ENCODE measurements around the gene SLC28A3. TPM values are rescaled to one million over a fixed set of nuclear protein-coding genes. Genes with fewer than 3 reads are reported as not detected.

SLC28A3 gene
- total RNA-seq, 2 experiments from 2014 or later: 0.23 to 0.31 TPM

DNA sequence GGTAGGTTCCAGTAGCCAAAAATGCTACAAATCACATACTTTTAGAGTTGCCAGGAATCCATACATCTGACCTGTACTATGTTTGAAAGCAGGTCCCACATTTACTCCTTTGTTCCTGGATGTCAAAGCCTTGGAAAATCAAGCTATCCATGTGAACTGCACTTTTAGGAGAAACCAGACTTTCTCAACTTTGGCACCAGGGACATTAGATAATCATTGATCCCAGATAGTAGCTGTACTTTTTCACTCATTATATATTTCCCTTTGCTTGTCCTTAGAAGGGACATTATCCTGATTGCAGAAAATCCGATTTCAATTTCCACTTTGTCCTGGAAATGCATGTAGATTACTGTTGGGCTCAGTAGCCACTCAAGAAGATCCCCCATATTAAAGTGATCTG lies 44.1 kb upstream of the SLC28A3 start:
- no peak overlapping the region for H3K4me3 Mint-ChIP-seq
- no peaks in the 10 kb centered on the region for H3K36me3 Mint-ChIP-seq (ENCODE audit: low read depth)
- H3K27ac Mint-ChIP-seq: no peak overlapping the region
- H3K4me1 Mint-ChIP-seq (ENCODE audit: low read depth): no peaks in the 10 kb centered on the region
- no peaks in the 10 kb centered on the region for H3K9me3 Mint-ChIP-seq
- POLR2A ChIA-PET: no interaction called here
- intact Hi-C loops (cut with micrococcal nuclease): no loop called here
- CTCF ChIA-PET: interaction anchor here (6.6 kb wide), 1 partner anchor 12 kb away, joined by 47 read pairs; no protein-coding TSS in a partner anchor
- H3K27me3 Mint-ChIP-seq: peaks cover 4% of the 10 kb centered on the region
- TF ChIP-seq, protein P1, sequence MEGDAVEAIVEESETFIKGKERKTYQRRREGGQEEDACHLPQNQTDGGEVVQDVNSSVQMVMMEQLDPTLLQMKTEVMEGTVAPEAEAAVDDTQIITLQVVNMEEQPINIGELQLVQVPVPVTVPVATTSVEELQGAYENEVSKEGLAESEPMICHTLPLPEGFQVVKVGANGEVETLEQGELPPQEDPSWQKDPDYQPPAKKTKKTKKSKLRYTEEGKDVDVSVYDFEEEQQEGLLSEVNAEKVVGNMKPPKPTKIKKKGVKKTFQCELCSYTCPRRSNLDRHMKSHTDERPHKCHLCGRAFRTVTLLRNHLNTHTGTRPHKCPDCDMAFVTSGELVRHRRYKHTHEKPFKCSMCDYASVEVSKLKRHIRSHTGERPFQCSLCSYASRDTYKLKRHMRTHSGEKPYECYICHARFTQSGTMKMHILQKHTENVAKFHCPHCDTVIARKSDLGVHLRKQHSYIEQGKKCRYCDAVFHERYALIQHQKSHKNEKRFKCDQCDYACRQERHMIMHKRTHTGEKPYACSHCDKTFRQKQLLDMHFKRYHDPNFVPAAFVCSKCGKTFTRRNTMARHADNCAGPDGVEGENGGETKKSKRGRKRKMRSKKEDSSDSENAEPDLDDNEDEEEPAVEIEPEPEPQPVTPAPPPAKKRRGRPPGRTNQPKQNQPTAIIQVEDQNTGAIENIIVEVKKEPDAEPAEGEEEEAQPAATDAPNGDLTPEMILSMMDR (IDR thresholded peaks at IDR 0.05): no peak
- ATAC-seq: no peak
- DNase-seq: no peak

DNA sequence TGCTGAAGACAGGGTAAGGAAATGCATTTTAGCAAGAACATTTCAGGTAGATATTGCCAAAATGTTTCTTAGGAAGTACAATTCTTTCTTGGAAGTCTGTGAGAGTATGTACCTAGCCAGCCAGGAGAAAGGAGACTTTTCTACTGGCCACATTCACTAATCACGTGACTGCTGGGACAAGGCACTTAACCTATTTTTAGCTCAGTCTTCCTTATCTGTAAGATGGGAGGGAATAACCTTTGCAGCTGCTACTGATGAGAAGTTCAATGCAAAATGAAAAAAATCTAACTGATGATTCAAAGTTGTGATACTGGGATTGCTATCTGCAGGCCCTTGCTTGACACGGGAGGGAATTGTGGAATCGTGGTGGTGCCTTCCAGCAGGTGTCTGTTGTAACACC lies 42.6 kb upstream of the SLC28A3 start:
- intact Hi-C loops (cut with micrococcal nuclease): no loop called here
- TF ChIP-seq, protein P1 (IDR thresholded peaks at IDR 0.05): no peak

DNA sequence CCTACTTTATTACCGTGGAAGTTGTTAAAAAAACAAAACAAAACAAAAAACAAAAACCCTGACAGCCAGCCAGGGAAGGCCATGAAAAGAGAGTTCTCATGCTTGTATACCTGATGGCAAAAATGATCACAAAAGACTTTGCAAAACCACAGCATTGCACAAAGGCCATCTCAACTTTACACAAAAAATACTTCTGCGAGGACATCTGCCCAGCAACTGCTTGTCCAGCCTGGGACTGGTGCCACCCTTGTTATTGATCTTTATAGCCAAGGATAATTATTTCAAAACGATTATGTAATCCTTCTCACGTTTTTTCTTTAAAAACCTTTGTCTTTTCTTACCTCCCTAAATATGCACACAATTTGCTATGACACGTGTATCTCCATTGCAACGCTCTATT lies 42.2 kb upstream of the SLC28A3 start:
- no peak for DNase-seq
- ChIA-PET CTCF (interaction anchor here (6.6 kb wide), 1 partner anchor 14 kb away, joined by 47 read pairs; no protein-coding TSS in a partner anchor), POLR2A (no interaction called here)
- peaks cover 4% of the 10 kb centered on the region for H3K27me3 Mint-ChIP-seq
- intact Hi-C loops (cut with micrococcal nuclease): no loop called here
- no peak overlapping the region for H3K4me3 Mint-ChIP-seq
- H3K27ac Mint-ChIP-seq: no peak overlapping the region
- H3K36me3 Mint-ChIP-seq (ENCODE audit: low read depth): no peaks in the 10 kb centered on the region
- H3K4me1 Mint-ChIP-seq (ENCODE audit: low read depth): no peaks in the 10 kb centered on the region
- ATAC-seq: no peak
- TF ChIP-seq, protein P1 (IDR thresholded peaks at IDR 0.05): no peak
- no peaks in the 10 kb centered on the region for H3K9me3 Mint-ChIP-seq

More for the DNA sequence above, 42.6 kb upstream of the SLC28A3 start:
- no peak for DNase-seq
- ATAC-seq: no peak
- no peaks in the 10 kb centered on the region for H3K4me1 Mint-ChIP-seq (ENCODE audit: low read depth)
- peaks cover 4% of the 10 kb centered on the region for H3K27me3 Mint-ChIP-seq
- no peak overlapping the region for H3K27ac Mint-ChIP-seq
- POLR2A ChIA-PET: no interaction called here
- CTCF ChIA-PET: interaction anchor here (6.6 kb wide), 1 partner anchor 14 kb away, joined by 47 read pairs; no protein-coding TSS in a partner anchor
- no peaks in the 10 kb centered on the region for H3K9me3 Mint-ChIP-seq
- H3K4me3 Mint-ChIP-seq: no peak overlapping the region
- no peaks in the 10 kb centered on the region for H3K36me3 Mint-ChIP-seq (ENCODE audit: low read depth)

DNA sequence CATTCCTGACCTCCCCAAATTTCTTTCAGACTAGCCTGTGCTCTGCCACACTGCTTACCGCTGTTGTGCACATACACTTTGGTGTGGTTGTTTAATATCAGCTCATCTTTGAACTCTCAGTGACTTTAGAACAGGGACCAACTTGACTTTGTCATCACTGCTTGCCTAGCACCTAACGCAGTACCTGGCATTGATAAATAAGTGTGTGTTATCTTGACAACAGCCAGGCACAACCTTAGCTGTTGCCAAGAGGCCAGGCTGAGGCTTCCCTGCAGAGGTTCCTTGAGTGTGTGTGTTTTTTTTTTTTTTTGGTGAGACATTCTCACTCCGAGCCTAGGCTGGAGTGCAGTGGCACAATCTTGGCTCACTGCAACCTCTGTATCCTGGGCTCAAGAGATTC lies 41.0 kb upstream of the SLC28A3 start:
- ChIA-PET POLR2A (interaction anchor here (0.6 kb wide), 1 partner anchor 75 kb away, joined by 3 read pairs; no protein-coding TSS in a partner anchor), CTCF (no interaction called here)
- intact Hi-C loops (cut with micrococcal nuclease): no loop called here
- H3K9me3 Mint-ChIP-seq: no peaks in the 10 kb centered on the region
- TF ChIP-seq, protein P1 (IDR thresholded peaks at IDR 0.05): no peak
- no peak overlapping the region for H3K4me3 Mint-ChIP-seq
- peaks cover 7% of the 10 kb centered on the region for H3K27me3 Mint-ChIP-seq
- no peaks in the 10 kb centered on the region for H3K36me3 Mint-ChIP-seq (ENCODE audit: low read depth)
- H3K27ac Mint-ChIP-seq: no peak overlapping the region
- no peaks in the 10 kb centered on the region for H3K4me1 Mint-ChIP-seq (ENCODE audit: low read depth)
- no peak for DNase-seq
- no peak for ATAC-seq

DNA sequence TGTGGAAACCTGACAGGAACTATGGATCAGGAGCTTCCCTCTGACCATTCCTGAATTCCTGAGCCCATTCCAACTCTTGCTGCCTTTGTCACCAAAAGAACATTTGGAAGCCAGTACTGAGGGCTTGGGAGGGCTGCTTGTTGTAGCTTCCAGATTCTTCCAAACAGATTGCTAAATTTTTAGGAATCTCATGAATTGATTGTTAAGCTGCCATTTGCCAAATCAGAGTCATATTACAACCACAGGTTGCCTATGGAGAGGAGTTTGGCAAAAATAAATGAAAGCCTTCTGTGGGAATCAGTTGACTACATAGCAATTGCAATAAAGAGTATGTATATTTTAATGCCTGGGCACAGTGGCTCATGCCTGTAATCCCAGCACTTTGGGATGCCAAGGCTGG lies 39.2 kb upstream of the SLC28A3 start:
- H3K9me3 Mint-ChIP-seq: no peaks in the 10 kb centered on the region
- ChIA-PET POLR2A (no interaction called here), CTCF (interaction anchor here (0.8 kb wide), 1 partner anchor 17 kb away, joined by 3 read pairs; no protein-coding TSS in a partner anchor)
- H3K4me1 Mint-ChIP-seq (ENCODE audit: low read depth): no peaks in the 10 kb centered on the region
- DNase-seq: no peak
- H3K4me3 Mint-ChIP-seq: no peak overlapping the region
- peaks cover 13% of the 10 kb centered on the region for H3K27me3 Mint-ChIP-seq
- no peaks in the 10 kb centered on the region for H3K36me3 Mint-ChIP-seq (ENCODE audit: low read depth)
- H3K27ac Mint-ChIP-seq: no peak overlapping the region
- ATAC-seq: no peak
- TF ChIP-seq, protein P1 (IDR thresholded peaks at IDR 0.05): no peak
- intact Hi-C loops (cut with micrococcal nuclease): no loop called here

Measured in activated CD8-positive, alpha-beta T cell treated with anti-CD3 and anti-CD28 coated beads for 36 hours (primary cell).